GM13976 (cell line): ENCODE measurements around the gene TNP1.

Experiments used
- DNase-seq: peaks from one replicate; pipeline ENCODE4 v3.0.0; 2012; ENCODE audit warnings: low spot score
- CTCF ChIP-seq: IDR thresholded peaks from 2 replicates; pipeline ENCODE4 v1.5.1; 2012; ENCODE audit warnings: borderline replicate concordance, mild to moderate bottlenecking; ENCODE audit not compliant: insufficient read depth; ENCODE audit errors: extremely low read depth, missing control alignments, control extremely low read depth
- in situ Hi-C: fragments of 300-500 bp; cut with MboI; formaldehyde crosslinking; loops from one replicate; pipeline ENCODE4 v1.12.0; 2022; ENCODE audit warnings: low sequenced_read_pairs, mixed read lengths, inconsistent platforms; ENCODE audit not compliant: unreplicated experiment

Gene TNP1

GRCh38 chr2:216850665-216851322, 9.1 kb downstream of the TNP1 start:
- no peak for TF ChIP-seq CTCF
- DNase-seq: no peak
- in situ Hi-C loops: no loop called here

- in situ Hi-C loops: no loop called here
- TF ChIP-seq CTCF: no peak
- DNase-seq: no peak
Observed at GRCh38 chr2:216849987-216850386, 9.9 kb downstream of the TNP1 start.

- in situ Hi-C loops: no loop called here
- no peak for DNase-seq
- TF ChIP-seq CTCF: no peak
Observed at GRCh38 chr2:216845426-216845825, 14.4 kb downstream of the TNP1 start.

GRCh38 chr2:216842636-216843035, 17.2 kb downstream of the TNP1 start:
- in situ Hi-C loops: no loop called here
- no peak for TF ChIP-seq CTCF
- no peak for DNase-seq

- DNase-seq: no peak
- no peak for TF ChIP-seq CTCF
- in situ Hi-C loops: no loop called here
Observed at GRCh38 chr2:216839688-216840087, 20.2 kb downstream of the TNP1 start.

- DNase-seq: no peak
- no peak for TF ChIP-seq CTCF
- in situ Hi-C loops: no loop called here
Observed at GRCh38 chr2:216838151-216838550, 21.7 kb downstream of the TNP1 start.
